OCI-LY1 (cell line): Measurements from ENCODE around the gene RBMX2.

ENCODE experiments used
- H2AFZ ChIP-seq: fragments of 200-600 bp; sonication (generic), shearing (Covaris generic); 2 replicates; pipeline ENCODE4 v1.6.0; 2014; ENCODE audit warnings: antibody characterized with exemption, mild to moderate bottlenecking, low read length
- H3F3A ChIP-seq: fragments of 200-600 bp; sonication (generic), shearing (Covaris generic); 2 replicates; pipeline ENCODE4 v1.6.0; 2014; ENCODE audit warnings: mild to moderate bottlenecking, antibody characterized with exemption, low read length, moderate library complexity; ENCODE audit not compliant: insufficient read depth
- H3K27ac ChIP-seq: fragments of 200-600 bp; sonication (generic); 2 replicates; pipeline ENCODE4 v1.5.1; 2014; ENCODE audit warnings: low read length, mixed run types, mild to moderate bottlenecking, low read depth; ENCODE audit not compliant: poor library complexity, severe bottlenecking
- H3K27me3 ChIP-seq: fragments of 200-600 bp; sonication (generic); 2 replicates; pipeline ENCODE4 v1.6.0; 2014; ENCODE audit warnings: antibody characterized with exemption, mild to moderate bottlenecking, low read length, moderate library complexity; ENCODE audit not compliant: insufficient read depth
- H3K36me3 ChIP-seq: fragments of 200-600 bp; sonication (generic); 2 replicates; pipeline ENCODE4 v1.6.1; 2014; ENCODE audit warnings: mild to moderate bottlenecking, antibody characterized with exemption, low read length, moderate library complexity, mixed read lengths; ENCODE audit not compliant: insufficient read depth
- H3K4me1 ChIP-seq: fragments of 200-600 bp; sonication (generic); 2 replicates; pipeline ENCODE4 v1.5.1; 2014; ENCODE audit warnings: mild to moderate bottlenecking, low read length, moderate library complexity; ENCODE audit not compliant: insufficient read depth, severe bottlenecking
- H3K4me2 ChIP-seq: fragments of 200-600 bp; sonication (generic), shearing (Covaris generic); 2 replicates; pipeline ENCODE4 v1.6.1; 2014; ENCODE audit warnings: low read length
- H3K4me3 ChIP-seq: fragments of 200-600 bp; sonication (generic); 2 replicates; pipeline ENCODE4 v1.5.1; 2014; ENCODE audit warnings: low read length, low read depth, mild to moderate bottlenecking, mixed read lengths; ENCODE audit not compliant: poor library complexity, severe bottlenecking
- H3K79me2 ChIP-seq: fragments of 200-600 bp; shearing (Covaris generic); 2 replicates; pipeline ENCODE4 v1.6.1; 2016; ENCODE audit warnings: mixed run types, low read length, mixed read lengths; ENCODE audit not compliant: insufficient read depth
- H3K9ac ChIP-seq: fragments of 200-600 bp; sonication (generic), shearing (Covaris generic); 2 replicates; pipeline ENCODE4 v1.6.1; 2014; ENCODE audit warnings: mild to moderate bottlenecking, low read length, mixed read lengths
- H3K9me2 ChIP-seq: fragments of 200-600 bp; sonication (generic), shearing (Covaris generic); 2 replicates; pipeline ENCODE4 v1.6.1; 2014; ENCODE audit warnings: low read depth, mild to moderate bottlenecking, low read length, mixed read lengths
- H3K9me3 ChIP-seq: fragments of 200-600 bp; shearing (Covaris generic); 2 replicates; pipeline ENCODE4 v1.6.1; 2014; ENCODE audit warnings: low read length, mixed read lengths
- H4K20me1 ChIP-seq: fragments of 200-600 bp; sonication (generic), shearing (Covaris generic); 2 replicates; pipeline ENCODE4 v1.6.0; 2016; ENCODE audit warnings: mild to moderate bottlenecking, low read length; ENCODE audit not compliant: insufficient read depth
- EZH2 ChIP-seq: fragments of 200-600 bp; sonication (generic), shearing (Covaris generic); IDR thresholded peaks from 2 replicates; pipeline ENCODE4 v1.8.0; 2017; ENCODE audit warnings: borderline replicate concordance, mixed run types, mild to moderate bottlenecking, antibody characterized with exemption, low read length, moderate library complexity, mixed read lengths
- TF ChIP-seq, protein P1 (sequence below): fragments of 200-600 bp; sonication (generic), shearing (Covaris generic); IDR thresholded peaks from 2 replicates; pipeline ENCODE4 v1.5.1; 2017; ENCODE audit warnings: mild to moderate bottlenecking, antibody characterized with exemption, low read length, moderate library complexity, mixed read lengths

Gene RBMX2

DNA sequence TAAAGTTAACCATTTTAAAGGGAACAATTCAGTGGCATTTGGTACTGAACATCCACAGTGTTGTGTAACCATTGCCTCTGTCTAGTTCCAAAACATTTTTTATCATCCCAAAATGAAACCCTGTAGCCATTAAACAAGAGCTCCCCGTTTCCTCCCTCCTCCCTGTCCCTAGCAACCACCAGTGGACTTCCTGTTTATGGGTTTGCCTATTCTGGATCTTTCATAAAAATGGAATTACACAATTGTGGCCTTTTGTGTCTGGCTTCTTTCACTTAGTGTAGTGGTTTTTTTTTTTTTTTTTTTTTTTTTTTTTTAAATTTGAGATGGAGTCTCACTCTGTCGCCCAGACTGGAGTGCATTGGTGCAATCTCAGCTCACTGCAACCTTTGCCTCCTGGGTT is 11.6 kb downstream of the RBMX2 start:
- H4K20me1 ChIP-seq: no peaks in the 10 kb centered on the region
- no peak overlapping the region for H2AFZ ChIP-seq
- peaks cover 31% of the 10 kb centered on the region for H3K36me3 ChIP-seq
- no peaks in the 10 kb centered on the region for H3K9me3 ChIP-seq
- H3K27me3 ChIP-seq: no peaks in the 10 kb centered on the region
- no peaks in the 10 kb centered on the region for H3K9me2 ChIP-seq
- no peak overlapping the region for H3K4me2 ChIP-seq
- H3K27ac ChIP-seq: no peak overlapping the region
- H3F3A ChIP-seq: no peaks in the 10 kb centered on the region
- H3K9ac ChIP-seq: no peak overlapping the region
- peaks cover 10% of the 10 kb centered on the region for H3K4me1 ChIP-seq
- no peak for TF ChIP-seq EZH2
- TF ChIP-seq, protein P1, sequence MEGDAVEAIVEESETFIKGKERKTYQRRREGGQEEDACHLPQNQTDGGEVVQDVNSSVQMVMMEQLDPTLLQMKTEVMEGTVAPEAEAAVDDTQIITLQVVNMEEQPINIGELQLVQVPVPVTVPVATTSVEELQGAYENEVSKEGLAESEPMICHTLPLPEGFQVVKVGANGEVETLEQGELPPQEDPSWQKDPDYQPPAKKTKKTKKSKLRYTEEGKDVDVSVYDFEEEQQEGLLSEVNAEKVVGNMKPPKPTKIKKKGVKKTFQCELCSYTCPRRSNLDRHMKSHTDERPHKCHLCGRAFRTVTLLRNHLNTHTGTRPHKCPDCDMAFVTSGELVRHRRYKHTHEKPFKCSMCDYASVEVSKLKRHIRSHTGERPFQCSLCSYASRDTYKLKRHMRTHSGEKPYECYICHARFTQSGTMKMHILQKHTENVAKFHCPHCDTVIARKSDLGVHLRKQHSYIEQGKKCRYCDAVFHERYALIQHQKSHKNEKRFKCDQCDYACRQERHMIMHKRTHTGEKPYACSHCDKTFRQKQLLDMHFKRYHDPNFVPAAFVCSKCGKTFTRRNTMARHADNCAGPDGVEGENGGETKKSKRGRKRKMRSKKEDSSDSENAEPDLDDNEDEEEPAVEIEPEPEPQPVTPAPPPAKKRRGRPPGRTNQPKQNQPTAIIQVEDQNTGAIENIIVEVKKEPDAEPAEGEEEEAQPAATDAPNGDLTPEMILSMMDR: no peak
- H3K4me3 ChIP-seq: no peak overlapping the region
- H3K79me2 ChIP-seq: no peaks in the 10 kb centered on the region

DNA sequence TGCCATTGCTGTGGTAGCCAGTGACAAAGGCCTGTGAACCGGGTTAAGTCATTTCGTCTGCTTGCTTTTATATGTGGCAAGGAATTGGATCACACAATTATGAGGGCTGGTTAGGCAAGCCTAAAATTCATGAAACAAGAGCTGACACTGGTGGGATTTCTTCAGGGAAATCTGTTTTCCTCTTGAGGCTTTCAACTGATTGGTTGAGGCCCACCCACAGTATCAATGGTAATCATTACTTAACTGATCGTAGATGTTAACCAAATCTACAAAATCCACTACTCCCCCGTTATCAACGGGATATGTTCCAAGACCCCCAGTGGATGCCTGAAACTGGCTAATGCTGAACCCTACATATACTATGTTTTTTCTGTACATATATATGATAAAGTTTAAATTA is 13.0 kb downstream of the RBMX2 start:
- no peak overlapping the region for H3K4me3 ChIP-seq
- H3K4me2 ChIP-seq: no peak overlapping the region
- no peak overlapping the region for H3K9ac ChIP-seq
- H3K4me1 ChIP-seq: peaks cover 10% of the 10 kb centered on the region
- no peaks in the 10 kb centered on the region for H3K79me2 ChIP-seq
- H2AFZ ChIP-seq: no peak overlapping the region
- no peaks in the 10 kb centered on the region for H3K9me2 ChIP-seq
- peaks cover 21% of the 10 kb centered on the region for H3K36me3 ChIP-seq
- no peaks in the 10 kb centered on the region for H4K20me1 ChIP-seq
- H3F3A ChIP-seq: no peaks in the 10 kb centered on the region
- no peaks in the 10 kb centered on the region for H3K9me3 ChIP-seq
- H3K27me3 ChIP-seq: no peaks in the 10 kb centered on the region
- H3K27ac ChIP-seq: no peak overlapping the region
- TF ChIP-seq, protein P1: no peak
- no peak for TF ChIP-seq EZH2

DNA sequence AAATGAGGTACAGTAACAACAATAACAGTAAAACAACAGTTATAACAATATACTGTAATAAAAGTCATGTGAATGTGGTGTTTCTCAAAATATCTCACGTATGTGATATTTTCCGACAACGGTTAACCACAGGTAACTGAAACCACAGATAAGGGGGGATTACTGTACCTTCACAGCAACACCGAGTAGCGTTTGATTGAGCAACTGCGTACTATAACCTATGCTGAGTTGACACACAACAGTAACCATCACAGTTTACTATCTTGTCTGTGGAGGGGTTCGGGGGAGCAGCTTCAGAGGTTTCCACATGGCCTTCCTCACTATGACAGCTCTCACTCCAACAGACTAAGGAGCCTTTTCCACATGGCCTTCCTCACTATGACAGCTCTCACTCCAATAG is 13.4 kb downstream of the RBMX2 start:
- H3K9me2 ChIP-seq: no peaks in the 10 kb centered on the region
- H3F3A ChIP-seq: no peaks in the 10 kb centered on the region
- no peak overlapping the region for H3K27ac ChIP-seq
- H3K9me3 ChIP-seq: no peaks in the 10 kb centered on the region
- TF ChIP-seq EZH2: no peak
- TF ChIP-seq, protein P1: no peak
- no peaks in the 10 kb centered on the region for H3K79me2 ChIP-seq
- no peak overlapping the region for H3K4me3 ChIP-seq
- no peaks in the 10 kb centered on the region for H4K20me1 ChIP-seq
- no peak overlapping the region for H3K4me2 ChIP-seq
- no peak overlapping the region for H3K9ac ChIP-seq
- no peak overlapping the region for H2AFZ ChIP-seq
- H3K4me1 ChIP-seq: peaks cover 10% of the 10 kb centered on the region
- peaks cover 18% of the 10 kb centered on the region for H3K36me3 ChIP-seq
- no peaks in the 10 kb centered on the region for H3K27me3 ChIP-seq
